ENCODE data around the gene ADD2.

Gene ADD2

GRCh38 chr2:70707706-70708105, 60.3 kb downstream of the ADD2 start:
- in situ Hi-C loops (cut with MboI; ENCODE audit: low sequenced_read_pairs): no loop called here

GRCh38 chr2:70706026-70706795, 61.8 kb downstream of the ADD2 start:
- in situ Hi-C loops (cut with MboI; ENCODE audit: low sequenced_read_pairs): no loop called here

GRCh38 chr2:70705160-70705850, 62.7 kb downstream of the ADD2 start:
- in situ Hi-C loops (cut with MboI; ENCODE audit: low sequenced_read_pairs): no loop called here

GRCh38 chr2:70703900-70704549, 64.0 kb downstream of the ADD2 start:
- in situ Hi-C loops (cut with MboI; ENCODE audit: low sequenced_read_pairs): no loop called here

GRCh38 chr2:70702711-70703395, 65.1 kb downstream of the ADD2 start:
- in situ Hi-C loops (cut with MboI; ENCODE audit: low sequenced_read_pairs): no loop called here

- in situ Hi-C loops (cut with MboI; ENCODE audit: low sequenced_read_pairs): no loop called here
Observed at GRCh38 chr2:70698847-70699246, 69.2 kb downstream of the ADD2 start.

- in situ Hi-C loops (cut with MboI; ENCODE audit: low sequenced_read_pairs): no loop called here
Observed at GRCh38 chr2:70697603-70698383, 70.2 kb downstream of the ADD2 start.

DNA sequence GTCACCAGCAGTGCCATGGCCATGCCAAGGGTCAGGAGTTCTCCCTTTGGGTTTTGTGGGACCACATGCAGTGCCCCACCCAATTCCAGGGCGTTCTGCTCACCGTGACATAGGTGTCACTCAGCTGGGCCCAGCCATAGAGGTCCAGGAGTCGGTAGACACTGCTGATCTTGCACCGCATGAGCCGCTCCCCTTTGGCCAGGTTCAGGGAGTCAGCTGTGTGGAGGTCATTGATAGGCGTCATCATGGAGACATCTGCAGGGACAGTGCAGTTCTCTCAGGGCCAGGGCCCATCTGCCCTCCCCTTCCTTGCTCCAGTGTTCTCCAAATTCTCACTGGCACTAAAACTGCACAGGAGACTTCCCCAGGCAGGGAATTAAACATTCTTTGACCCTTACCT, 71.9 kb downstream of the ADD2 start:
- in situ Hi-C loops (cut with MboI; ENCODE audit: low sequenced_read_pairs): no loop called here

- in situ Hi-C loops (cut with MboI; ENCODE audit: low sequenced_read_pairs): no loop called here
Observed at GRCh38 chr2:70692256-70692655, 75.7 kb downstream of the ADD2 start.

DNA sequence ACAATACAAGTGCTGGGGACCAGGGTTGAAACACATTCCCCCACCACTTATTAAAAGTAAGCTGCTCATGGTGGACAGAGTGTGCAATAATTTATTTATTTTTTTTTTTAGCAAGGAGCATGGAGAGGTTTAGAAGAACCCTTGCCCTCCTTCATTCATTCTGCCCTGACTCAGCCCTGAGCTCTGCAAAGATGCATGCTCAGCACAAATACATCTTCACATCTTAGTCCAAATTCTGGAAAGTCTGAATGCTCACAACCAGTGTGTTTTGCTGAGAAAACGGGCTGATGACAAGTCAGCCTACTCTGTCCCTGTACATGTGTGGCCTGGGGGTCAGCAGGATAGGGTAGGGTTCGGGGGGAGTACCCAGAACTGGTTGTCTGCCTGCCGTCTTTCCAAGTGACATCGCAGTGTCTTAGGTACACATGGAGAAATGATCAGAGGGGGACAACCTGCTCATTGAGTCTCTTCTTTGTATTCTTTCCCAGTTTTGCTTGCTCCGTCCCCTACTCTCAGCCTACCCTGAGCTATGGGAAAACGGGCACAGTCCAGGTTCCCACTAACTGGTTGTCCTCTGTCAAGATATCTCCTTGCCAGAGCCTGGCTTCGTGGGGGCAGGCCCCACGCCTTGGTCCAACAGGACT, 76.4 kb downstream of the ADD2 start:
- in situ Hi-C loops (cut with MboI; ENCODE audit: low sequenced_read_pairs): no loop called here

GRCh38 chr2:70690846-70691245, 77.2 kb downstream of the ADD2 start:
- in situ Hi-C loops (cut with MboI; ENCODE audit: low sequenced_read_pairs): no loop called here

- in situ Hi-C loops (cut with MboI; ENCODE audit: low sequenced_read_pairs): no loop called here
Observed at GRCh38 chr2:70688427-70688826, 79.6 kb downstream of the ADD2 start.

DNA sequence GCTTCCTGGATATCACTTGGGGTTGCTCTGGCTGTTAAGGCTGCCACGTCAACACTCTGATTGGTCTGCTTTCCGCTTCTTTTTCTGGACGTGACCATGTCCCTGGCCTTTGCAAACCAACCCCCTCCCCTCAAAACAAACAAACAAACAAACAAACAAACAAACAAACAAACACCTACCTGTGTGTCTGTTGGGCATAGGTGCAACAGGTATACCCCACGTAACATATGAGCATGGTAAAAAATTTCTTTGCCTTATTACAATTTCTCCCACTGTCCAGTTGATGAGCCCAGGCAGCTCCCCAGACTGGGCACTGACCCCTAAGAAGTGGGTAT, 80.6 kb downstream of the ADD2 start:
- in situ Hi-C loops (cut with MboI; ENCODE audit: low sequenced_read_pairs): no loop called here

GRCh38 chr2:70686577-70687460, 81.2 kb downstream of the ADD2 start:
- in situ Hi-C loops (cut with MboI; ENCODE audit: low sequenced_read_pairs): no loop called here

DNA sequence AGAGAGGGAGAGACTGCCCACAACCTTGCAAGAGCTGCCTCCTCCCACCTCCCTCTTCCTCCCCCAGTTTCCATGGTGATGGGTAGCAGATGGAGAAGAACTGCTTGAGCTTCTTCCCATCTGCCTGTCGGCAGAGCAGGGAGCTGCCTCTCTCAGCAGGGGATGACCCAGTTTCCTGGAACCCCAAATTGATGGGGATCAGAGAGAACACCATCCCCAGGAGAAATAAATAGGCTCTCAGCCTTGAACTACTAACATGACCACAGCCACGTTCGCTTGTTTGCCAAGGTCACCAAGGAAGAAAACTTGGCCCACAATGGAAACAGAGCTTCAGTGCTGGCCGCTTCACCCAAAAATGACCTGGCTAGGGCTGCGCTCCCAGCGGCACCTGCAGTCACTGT, 82.2 kb downstream of the ADD2 start:
- in situ Hi-C loops (cut with MboI; ENCODE audit: low sequenced_read_pairs): no loop called here

DNA sequence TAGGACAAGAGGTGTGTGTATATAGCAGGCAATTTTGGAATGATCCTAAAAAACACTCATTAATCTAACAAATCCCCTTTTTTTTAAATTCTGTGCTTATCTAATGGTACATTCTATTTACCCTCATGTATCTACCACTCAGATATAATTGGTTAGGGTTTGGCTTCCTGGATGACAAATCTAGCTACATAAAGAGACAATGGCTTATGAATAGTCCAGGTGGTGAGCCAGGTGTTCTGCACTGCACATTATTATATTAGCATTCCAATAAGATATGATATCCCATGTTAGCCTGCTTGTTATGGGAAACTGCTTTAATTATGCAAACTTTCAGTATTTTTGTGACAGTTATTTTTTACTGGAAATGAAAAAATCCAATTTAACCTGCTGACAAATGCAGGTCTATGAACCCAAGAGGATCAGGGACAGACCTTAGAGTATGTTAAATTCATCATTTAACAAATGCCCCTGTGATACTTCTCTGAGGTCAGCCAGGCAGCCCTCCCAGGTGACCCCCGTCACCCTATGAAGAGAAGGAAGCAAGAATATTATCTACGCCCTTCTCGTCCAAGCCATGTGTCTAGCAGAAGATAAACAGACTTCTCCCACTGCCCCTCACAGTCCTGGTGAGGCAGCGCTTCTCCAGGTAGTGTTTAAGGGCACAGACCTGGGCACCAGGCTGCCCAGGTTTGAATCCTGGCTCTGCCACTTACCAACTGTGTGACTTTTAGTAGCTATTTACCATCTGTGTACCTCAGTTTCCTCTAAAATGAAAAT, 83.0 kb downstream of the ADD2 start:
- in situ Hi-C loops (cut with MboI; ENCODE audit: low sequenced_read_pairs): no loop called here

- in situ Hi-C loops (cut with MboI; ENCODE audit: low sequenced_read_pairs): no loop called here
Observed at GRCh38 chr2:70683455-70683854, 84.5 kb downstream of the ADD2 start.

DNA sequence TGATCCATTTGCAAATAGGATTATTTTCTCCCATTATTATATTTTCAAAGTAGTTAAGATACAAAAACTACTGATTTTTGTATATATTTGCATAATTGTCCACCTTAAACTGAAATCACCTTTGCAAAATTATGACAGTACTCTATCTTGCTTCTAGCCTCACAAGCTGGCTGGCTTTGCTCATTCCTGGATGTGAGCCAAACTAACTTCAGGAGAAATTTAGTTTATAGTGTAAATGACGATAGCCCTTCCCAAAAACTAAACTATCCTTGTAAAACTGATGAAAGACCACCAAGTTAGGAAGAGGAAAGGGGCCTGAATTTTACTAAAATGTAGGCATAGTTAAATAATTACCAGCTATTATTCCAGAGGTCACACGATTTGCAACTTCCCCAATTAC, 87.3 kb downstream of the ADD2 start:
- in situ Hi-C loops (cut with MboI; ENCODE audit: low sequenced_read_pairs): no loop called here

GRCh38 chr2:70679259-70679658, 88.7 kb downstream of the ADD2 start:
- in situ Hi-C loops (cut with MboI; ENCODE audit: low sequenced_read_pairs): no loop called here

Data from HL-60/S4 treated with retinoic acid at 250 ng/mL for 4 days and 3 days (cell line).